Pancreas (tissue), 10 donors: Measurements from ENCODE around the gene DUOXA2. TPM values are rescaled to one million over a fixed set of nuclear protein-coding genes. Genes with fewer than 3 reads are reported as not detected.
"Not testable (repeated sequence)": the region's sequence is repeated elsewhere in the genome, so short reads cannot be mapped to it uniquely, and the experiment has no call there.

Source experiments
- ATAC-seq, 4 donors: fragments of 200-7000 bp; cut with Tn5 transposase; one replicate each; pipeline versions ENCODE4 v1.8.0 to v1.9.1; 2020; ENCODE audit warnings: mild to moderate bottlenecking in 4 of 4, moderate library complexity in 4 of 4
- DNase-seq, 6 donors: peaks; one replicate each; pipeline ENCODE4 v3.0.0-alpha.2; 2020
- FAIRE-seq: peaks from 2 replicates; lab custom pipeline; 2012; peaks lifted over from hg19 to GRCh38; lab: Jason Lieb, UNC
- H3K27ac ChIP-seq, 4 donors: fragments of 200-600 bp; sonication (generic); 1 replicate in 3 of 4; 2 replicates in 1 of 4; pipeline versions ENCODE4 v1.5.0 to v1.8.0; 2020
- H3K27me3 ChIP-seq, 4 donors: fragments of 200-600 bp; one replicate each; pipeline ENCODE4 v1.8.0; 2021
- H3K36me3 ChIP-seq, 3 donors: fragments of 200-600 bp; sonication (generic) in 1 of 3; one replicate each; pipeline versions ENCODE4 v1.5.0 to v1.8.0; 2020 to 2021
- H3K4me1 ChIP-seq, 3 donors: fragments of 200-600 bp; one replicate each; pipeline ENCODE4 v1.8.0; 2021
- H3K4me3 ChIP-seq, 4 donors: fragments of 200-600 bp; sonication (generic) in 2 of 4; one replicate each; pipeline versions ENCODE4 v1.5.0 to v1.8.0; 2020 to 2021
- H3K9me3 ChIP-seq, 4 donors: fragments of 200-600 bp; one replicate each; pipeline ENCODE4 v1.8.0; 2021
- WGBS, 2 donors: extraction: QIAGEN DNeasy Blood & Tissue Kit; methylation state at CpG; one replicate each; pipeline ENCODE4 v1.1.7; 2013; 5-methylcytosine and 5-hydroxymethylcytosine counted together
- intact Hi-C, 3 donors: fragments of 100-400 bp; cut with DNase I; formaldehyde crosslinking; loops; one replicate each; pipeline versions ENCODE4 v1.11.1 to v1.14.2; 2022
- polyA plus RNA-seq, 2 donors: library from polyadenylated mRNA; stranded (reverse); fragments of 200-250 nt; gene quantifications; one replicate each; pipeline ENCODE4 v1.2.3, GENCODE V29; 2013
- total RNA-seq, 6 donors: library from RNA; stranded (reverse); fragmentation: NEBNext Ultra II Directional in 4 of 6; extraction: Animal tissue kit (Norgen Biotek cat#: 25700) in 4 of 6; gene quantifications; one replicate each; pipeline versions ENCODE4 v1.2.1 to v1.2.4, GENCODE V29; 2021 to 2023
- TF ChIP-seq, protein P1 (sequence below), 4 donors: fragments of 200-600 bp; sonication (generic) in 3 of 4; IDR thresholded peaks; one replicate each; pipeline versions ENCODE4 v1.5.0 to v1.8.0; 2021; ENCODE audit warnings: antibody characterized with exemption in 4 of 4
- donor health status: healthy with polysubstance abuse.
- donor health status: DM: no; HTN: no; CAD: no; lungs with moderate emphysema.
- donor health status: DM: no; HTN: no; CAD: no.
- donor health status: control.
- donor health status: control.
- donor health status: Bipolar disorder and iron deficiency.
- donor health status: DM: yes; HTN: yes; CAD: no.
- donor health status: DM: no; HTN: no; CAD: no.
- donor health status: DM: no; HTN: no; CAD: no.
- donor health status: DM: yes; HTN: yes; CAD: no.

Gene DUOXA2
- total RNA-seq: 10 to 100 TPM in 1 of 6 donors, 1 to 10 TPM in 1, under 1 TPM in 2, not detected in 2; 0.35 to 17.0 (median 3.9) TPM
- under 1 TPM in 1 of 2 donors, not detected in 1; 0.16 TPM for polyA plus RNA-seq

- Histone ChIP-seq H3K9me3 (no peaks in the 10 kb centered on the region), H3K36me3 (no peaks in the 10 kb centered on the region), H3K27me3 (peaks cover 0 to 26% (median 7%) of the 10 kb centered on the region in 4 donors), H3K4me1 (peaks cover 0 to 7% (median 0%) of the 10 kb centered on the region in 3 donors), H3K4me3 (peak within 1 kb of the TSS in 1 of 4 donors; percentile 35), H3K27ac (no peak within 1 kb of the TSS)
- TF ChIP-seq, protein P1, sequence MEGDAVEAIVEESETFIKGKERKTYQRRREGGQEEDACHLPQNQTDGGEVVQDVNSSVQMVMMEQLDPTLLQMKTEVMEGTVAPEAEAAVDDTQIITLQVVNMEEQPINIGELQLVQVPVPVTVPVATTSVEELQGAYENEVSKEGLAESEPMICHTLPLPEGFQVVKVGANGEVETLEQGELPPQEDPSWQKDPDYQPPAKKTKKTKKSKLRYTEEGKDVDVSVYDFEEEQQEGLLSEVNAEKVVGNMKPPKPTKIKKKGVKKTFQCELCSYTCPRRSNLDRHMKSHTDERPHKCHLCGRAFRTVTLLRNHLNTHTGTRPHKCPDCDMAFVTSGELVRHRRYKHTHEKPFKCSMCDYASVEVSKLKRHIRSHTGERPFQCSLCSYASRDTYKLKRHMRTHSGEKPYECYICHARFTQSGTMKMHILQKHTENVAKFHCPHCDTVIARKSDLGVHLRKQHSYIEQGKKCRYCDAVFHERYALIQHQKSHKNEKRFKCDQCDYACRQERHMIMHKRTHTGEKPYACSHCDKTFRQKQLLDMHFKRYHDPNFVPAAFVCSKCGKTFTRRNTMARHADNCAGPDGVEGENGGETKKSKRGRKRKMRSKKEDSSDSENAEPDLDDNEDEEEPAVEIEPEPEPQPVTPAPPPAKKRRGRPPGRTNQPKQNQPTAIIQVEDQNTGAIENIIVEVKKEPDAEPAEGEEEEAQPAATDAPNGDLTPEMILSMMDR (IDR thresholded peaks at IDR 0.05): no peak
- WGBS, 2 donors: 3% methylated on average over 42 of the region's 42 CpGs
- DNase-seq: peak in 2 of 6 donors; percentile 35 to 48
- intact Hi-C loops: loop anchor here in 1 of 3 donors (10.0 kb wide), 1 partner anchor 159 kb away; the partner anchor contains the start of gene TERB2
- FAIRE-seq: no peak
- ATAC-seq: peak in 2 of 4 donors; percentile 22 to 37
These were observed at the start of gene DUOXA2, which contains the start of gene DUOX2 for GRCh38 chr15:45114076-45114750. TSS of gene DUOXA2 (plus strand) at chr15:45114326. CDS start at chr15:45114606, 280 bp downstream. TSS of gene DUOX2 (minus strand) at chr15:45114172. CDS start at chr15:45113411, 761 bp downstream.

- peak in 1 of 4 donors; percentile 13 for ATAC-seq
- 65 to 68% methylated on average over 4 of the region's 4 CpGs for WGBS, 2 donors
- Histone ChIP-seq H3K36me3 (no peaks in the 10 kb centered on the region), H3K27me3 (no peaks in the 10 kb centered on the region), H3K9me3 (no peaks in the 10 kb centered on the region), H3K4me3 (no peak overlapping the region), H3K4me1 (no peaks in the 10 kb centered on the region), H3K27ac (no peak overlapping the region)
- FAIRE-seq: no peak
- DNase-seq: no peak
- TF ChIP-seq, protein P1 (IDR thresholded peaks at IDR 0.05): no peak
- intact Hi-C loops: no loop called here
These were observed 49.7 kb upstream of the DUOXA2 start for GRCh38 chr15:45064386-45064785.

DNA sequence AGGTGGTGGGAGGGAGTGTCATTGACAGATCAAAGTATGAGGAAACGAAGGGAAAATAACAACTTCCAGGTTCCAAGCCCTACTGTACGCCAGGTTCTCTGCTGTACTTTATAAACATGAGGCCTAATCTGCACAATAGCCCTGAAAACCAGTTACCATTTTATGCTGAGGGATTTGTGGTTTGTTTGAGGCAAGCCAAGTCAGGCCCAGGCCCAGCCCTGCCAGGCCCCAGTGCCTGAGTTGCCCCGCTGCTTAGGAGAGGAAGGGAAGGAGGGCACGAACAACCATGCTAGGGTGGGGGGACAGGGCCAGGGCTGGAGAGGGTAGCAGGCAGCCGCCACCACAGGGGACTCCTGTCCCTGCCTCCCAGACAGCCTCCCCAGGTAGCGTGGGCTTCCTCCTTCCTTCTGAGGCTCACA lies 44.2 kb upstream of the DUOXA2 start:
- ATAC-seq: peak in 1 of 4 donors; percentile 24
- 84 to 95% methylated on average over 3 to 6 of the region's 6 CpGs for WGBS, 2 donors
- FAIRE-seq: not testable (repeated sequence)

DNA sequence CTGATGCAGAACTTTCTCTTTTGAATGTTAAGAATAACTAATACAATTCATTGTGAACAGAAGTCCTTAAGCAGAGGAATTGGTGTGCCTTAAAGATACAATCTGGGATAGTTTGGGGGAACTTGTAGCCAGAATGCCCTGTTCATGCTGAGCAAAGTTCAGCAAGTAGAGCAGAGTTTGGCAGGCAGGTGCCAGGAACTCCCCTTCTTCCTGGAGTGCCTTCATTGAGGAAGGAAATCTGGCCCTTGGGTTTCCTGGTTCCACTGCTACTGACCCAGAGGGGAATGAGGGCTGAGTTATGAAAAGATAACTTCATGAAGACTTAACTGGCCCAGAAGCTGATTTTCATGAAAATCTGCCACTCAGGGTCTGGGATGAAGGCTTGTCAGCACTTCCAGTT lies 40.5 kb upstream of the DUOXA2 start:
- intact Hi-C loops, H3K27me3 ChIP-seq, H3K4me3 ChIP-seq, H3K36me3 ChIP-seq, DNase-seq, H3K9me3 ChIP-seq, H3K4me1 ChIP-seq, FAIRE-seq: not testable (repeated sequence)
- H3K27ac ChIP-seq: peak overlapping the region in 1 of 4 donors; percentile 47
- ATAC-seq: peak in 2 of 4 donors; percentile 10 to 26

More for the DNA sequence above, 44.2 kb upstream of the DUOXA2 start:
- H3K9me3 ChIP-seq, DNase-seq, H3K4me1 ChIP-seq, H3K4me3 ChIP-seq, H3K36me3 ChIP-seq, H3K27me3 ChIP-seq, intact Hi-C loops: not testable (repeated sequence)
- peak overlapping the region in 2 of 4 donors; percentile 64 to 76 for H3K27ac ChIP-seq

DNA sequence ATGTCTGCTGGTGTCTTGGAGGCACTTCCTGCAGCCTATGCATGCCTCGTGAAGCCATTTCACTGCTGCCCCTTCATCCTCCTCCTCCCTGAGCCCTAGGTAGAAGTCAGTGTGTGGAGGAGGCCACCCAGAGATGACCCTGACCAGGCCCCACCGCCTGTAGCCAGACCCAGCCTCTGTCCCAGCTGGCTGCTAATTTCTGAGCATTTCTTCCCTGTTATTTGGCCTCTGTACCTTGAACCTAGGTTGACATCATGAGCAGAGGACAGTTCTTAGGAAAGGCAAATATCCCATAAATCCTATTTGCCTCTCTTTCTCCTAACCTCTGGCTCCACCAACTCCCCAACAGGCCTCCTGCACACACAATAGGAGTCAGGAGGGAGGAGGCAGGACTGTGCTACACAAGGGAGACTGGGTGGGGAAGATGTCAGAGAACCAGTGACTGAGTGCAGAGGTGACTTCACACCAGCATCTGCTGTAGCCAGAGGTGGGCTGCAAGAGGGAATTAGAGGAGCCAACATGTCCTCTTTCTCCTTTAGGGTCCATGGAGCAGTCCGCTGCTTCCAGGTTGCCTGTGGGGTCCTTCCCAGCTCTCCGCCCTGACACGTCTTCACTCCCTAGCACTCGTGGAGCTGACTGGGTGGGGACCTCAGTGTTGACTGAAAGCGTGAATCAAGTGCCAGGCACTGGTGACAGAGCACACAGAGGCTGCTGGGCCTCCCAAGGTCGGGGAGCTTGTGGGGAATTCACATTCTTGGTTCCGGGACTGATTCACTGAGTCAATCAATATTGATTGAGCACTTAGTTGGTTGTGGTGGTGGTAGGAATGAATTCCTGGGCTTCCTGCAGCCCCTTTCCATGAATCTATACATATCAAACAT lies 38.4 kb upstream of the DUOXA2 start:
- H3K36me3 ChIP-seq, H3K4me1 ChIP-seq, H3K27me3 ChIP-seq, DNase-seq, H3K9me3 ChIP-seq, H3K4me3 ChIP-seq, FAIRE-seq, H3K27ac ChIP-seq, intact Hi-C loops: not testable (repeated sequence)
- ATAC-seq: peak; percentile 32 to 72 (median 64)
- WGBS, 2 donors: 91 to 100% methylated on average over 1 of the region's 9 CpGs

DNA sequence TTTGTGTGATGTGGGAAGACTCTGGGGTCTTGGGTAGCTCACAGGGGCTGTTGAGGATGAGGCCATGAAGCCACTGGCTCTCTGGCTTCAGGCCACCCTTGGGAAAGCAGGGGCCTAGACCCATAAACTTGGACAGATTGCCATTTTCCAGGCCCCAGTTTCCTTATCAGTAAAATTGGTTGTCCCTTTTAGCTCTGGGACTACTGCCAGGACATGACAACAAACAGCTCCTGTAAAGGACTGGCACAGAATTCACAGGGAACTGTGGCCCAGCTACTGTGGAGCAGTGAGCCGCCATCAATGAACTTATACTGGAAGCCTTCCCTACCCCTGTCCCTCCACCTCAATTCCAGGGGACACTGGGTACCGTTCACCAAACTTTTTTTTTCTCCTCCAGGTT lies 36.7 kb upstream of the DUOXA2 start:
- FAIRE-seq, H3K4me3 ChIP-seq, intact Hi-C loops, H3K9me3 ChIP-seq, H3K36me3 ChIP-seq, H3K27me3 ChIP-seq: not testable (repeated sequence)
- ATAC-seq (peak; percentile 63 to 79 (median 72)), DNase-seq (peak in 3 of 6 donors; percentile 30 to 70 (median 47))
- H3K27ac ChIP-seq: peak overlapping the region in 2 of 4 donors; percentile 64 to 68
- H3K4me1 ChIP-seq: peaks cover 0 to 11% (median 0%) of the 10 kb centered on the region in 3 donors
- WGBS, 2 donors: 30 to 31% methylated on average over 2 of the region's 2 CpGs

DNA sequence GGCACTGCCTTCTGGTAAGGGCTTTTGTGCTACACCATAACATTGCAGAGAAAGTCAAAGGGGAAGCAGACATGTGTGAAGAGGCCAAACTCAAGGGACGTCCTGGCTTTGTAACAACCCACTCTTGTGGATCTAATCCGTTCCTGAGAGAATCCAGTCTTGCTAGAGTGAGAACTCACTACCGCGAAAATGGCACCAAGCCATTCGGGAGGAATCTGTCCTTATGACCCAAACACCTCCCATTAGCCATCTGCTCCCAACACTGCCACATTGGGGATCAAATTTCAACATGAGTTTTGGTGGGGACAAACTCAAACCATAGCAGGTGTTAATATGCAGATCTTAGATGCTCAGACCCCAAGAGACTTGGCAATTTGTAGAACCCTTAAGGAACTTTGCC lies 34.9 kb upstream of the DUOXA2 start:
- 74% methylated on average over 5 of the region's 5 CpGs for WGBS, 2 donors
- FAIRE-seq, H3K4me3 ChIP-seq, DNase-seq, H3K27ac ChIP-seq, ATAC-seq, intact Hi-C loops, H3K27me3 ChIP-seq, H3K9me3 ChIP-seq, H3K36me3 ChIP-seq: not testable (repeated sequence)
- peaks cover 0 to 21% (median 3%) of the 10 kb centered on the region in 3 donors for H3K4me1 ChIP-seq

DNA sequence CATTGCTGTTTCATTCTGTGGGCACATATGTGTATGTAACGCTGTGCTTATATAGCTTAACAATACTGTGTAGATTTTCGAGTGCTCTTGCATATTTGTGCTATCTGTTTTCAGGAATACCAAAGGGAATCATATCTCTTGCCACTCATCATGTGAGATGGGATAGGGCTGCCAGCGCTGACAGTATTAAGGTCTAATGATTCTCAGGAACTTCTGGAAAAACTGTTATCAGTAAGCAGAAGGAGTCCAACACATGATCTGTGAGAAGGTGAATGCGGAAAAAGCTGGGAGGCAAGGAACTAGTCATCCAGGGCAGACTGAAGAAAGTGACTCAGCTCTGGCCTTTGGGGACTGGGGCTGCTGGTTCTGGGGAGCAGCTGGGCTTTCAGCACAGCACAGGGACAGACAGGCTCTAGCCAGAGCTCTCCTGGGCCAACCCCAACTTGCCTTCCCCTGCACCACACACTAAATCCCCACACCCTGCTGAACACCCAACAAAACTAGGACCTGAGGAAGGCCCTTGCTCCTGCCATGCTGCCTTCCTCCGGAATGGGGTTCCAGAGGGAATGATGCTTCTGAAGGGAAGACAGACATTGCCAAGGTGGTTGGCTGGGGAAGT lies 34.4 kb upstream of the DUOXA2 start:
- FAIRE-seq, H3K36me3 ChIP-seq, intact Hi-C loops, H3K27me3 ChIP-seq, DNase-seq, H3K9me3 ChIP-seq, H3K4me3 ChIP-seq, H3K27ac ChIP-seq: not testable (repeated sequence)
- ATAC-seq: peak in 2 of 4 donors; percentile 7 to 36
- peaks cover 0 to 21% (median 7%) of the 10 kb centered on the region in 3 donors for H3K4me1 ChIP-seq
- 91 to 94% methylated on average over 5 of the region's 5 CpGs for WGBS, 2 donors

GRCh38 chr15:45080593-45080992 lies 33.5 kb upstream of the DUOXA2 start:
- H3K27ac ChIP-seq, H3K9me3 ChIP-seq, FAIRE-seq, intact Hi-C loops, H3K36me3 ChIP-seq, H3K27me3 ChIP-seq, H3K4me3 ChIP-seq: not testable (repeated sequence)
- ATAC-seq (peak in 3 of 4 donors; percentile 36 to 63 (median 57)), DNase-seq (peak in 2 of 6 donors; percentile 9 to 41)
- peaks cover 0 to 21% (median 7%) of the 10 kb centered on the region in 3 donors for H3K4me1 ChIP-seq
- WGBS, 2 donors: 81% methylated on average over 2 of the region's 3 CpGs
